AG04450 (cell line): ENCODE data around the gene MLANA. TPM values are rescaled to one million over a fixed set of nuclear protein-coding genes. Genes with fewer than 3 reads are reported as not detected.

Source experiments
- CTCF ChIA-PET: fragments of 300-600, 350-600 bp; formaldehyde crosslinking; extraction: SDS; loops from one replicate; lab custom pipeline; 2022; ENCODE audit warnings: antibody characterized with exemption, inconsistent platforms; lab: Charles Lee
- POLR2A ChIA-PET: fragments of 350-600 bp; formaldehyde crosslinking; extraction: SDS; loops from one replicate; lab custom pipeline; 2021; ENCODE audit warnings: antibody characterized with exemption, inconsistent platforms; lab: Yijun Ruan, JAX
- DNase-seq: peaks from one replicate; pipeline ENCODE4 v3.0.0-alpha.2; 2011; ENCODE audit warnings: low read depth, low spot score
- H3K27ac ChIP-seq: one replicate; pipeline ENCODE4 v1.5.1; 2012; ENCODE audit warnings: low read depth, low read length, control low read depth
- H3K27me3 ChIP-seq: one replicate; pipeline ENCODE4 v1.6.0; 2012; ENCODE audit warnings: low read length; ENCODE audit not compliant: control insufficient read depth, insufficient read depth
- H3K4me3 ChIP-seq: 2 replicates; pipeline ENCODE4 v1.5.1; 2011; ENCODE audit warnings: mild to moderate bottlenecking, low read depth, low read length, control low read depth
- H3K9me3 ChIP-seq: 2 replicates; pipeline ENCODE4 v1.5.1; 2012; ENCODE audit warnings: low read length; ENCODE audit not compliant: control insufficient read depth, insufficient read depth
- polyA plus RNA-seq: library from polyadenylated mRNA; depleted of rRNA; stranded (reverse); fragments of >200 nt; gene quantifications from 2 replicates; pipeline ENCODE4 v1.2.3, GENCODE V29; 2011
- TF ChIP-seq, protein P1 (sequence below): IDR thresholded peaks from 2 replicates; pipeline ENCODE4 v1.5.1; 2011; ENCODE audit warnings: low read depth, low read length, control low read depth, inconsistent platforms

The MLANA gene
- polyA plus RNA-seq, 1 experiment: not detected

GRCh38 chr9:5851445-5851844, 39.2 kb upstream of the MLANA start:
- Histone ChIP-seq H3K9me3 (no peaks in the 10 kb centered on the region), H3K27me3 (peaks cover 37% of the 10 kb centered on the region), H3K27ac (no peak overlapping the region), H3K4me3 (no peak overlapping the region)
- no peak for DNase-seq
- TF ChIP-seq, protein P1, sequence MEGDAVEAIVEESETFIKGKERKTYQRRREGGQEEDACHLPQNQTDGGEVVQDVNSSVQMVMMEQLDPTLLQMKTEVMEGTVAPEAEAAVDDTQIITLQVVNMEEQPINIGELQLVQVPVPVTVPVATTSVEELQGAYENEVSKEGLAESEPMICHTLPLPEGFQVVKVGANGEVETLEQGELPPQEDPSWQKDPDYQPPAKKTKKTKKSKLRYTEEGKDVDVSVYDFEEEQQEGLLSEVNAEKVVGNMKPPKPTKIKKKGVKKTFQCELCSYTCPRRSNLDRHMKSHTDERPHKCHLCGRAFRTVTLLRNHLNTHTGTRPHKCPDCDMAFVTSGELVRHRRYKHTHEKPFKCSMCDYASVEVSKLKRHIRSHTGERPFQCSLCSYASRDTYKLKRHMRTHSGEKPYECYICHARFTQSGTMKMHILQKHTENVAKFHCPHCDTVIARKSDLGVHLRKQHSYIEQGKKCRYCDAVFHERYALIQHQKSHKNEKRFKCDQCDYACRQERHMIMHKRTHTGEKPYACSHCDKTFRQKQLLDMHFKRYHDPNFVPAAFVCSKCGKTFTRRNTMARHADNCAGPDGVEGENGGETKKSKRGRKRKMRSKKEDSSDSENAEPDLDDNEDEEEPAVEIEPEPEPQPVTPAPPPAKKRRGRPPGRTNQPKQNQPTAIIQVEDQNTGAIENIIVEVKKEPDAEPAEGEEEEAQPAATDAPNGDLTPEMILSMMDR: no peak
- POLR2A ChIA-PET: no interaction called here
- CTCF ChIA-PET: interaction anchor here (1.0 to 3.0 kb wide), 4 partner anchors 19 to 203 kb away, joined by 3 to 14 read pairs (median 6); partner anchors contain the start of gene ERMP1

DNA sequence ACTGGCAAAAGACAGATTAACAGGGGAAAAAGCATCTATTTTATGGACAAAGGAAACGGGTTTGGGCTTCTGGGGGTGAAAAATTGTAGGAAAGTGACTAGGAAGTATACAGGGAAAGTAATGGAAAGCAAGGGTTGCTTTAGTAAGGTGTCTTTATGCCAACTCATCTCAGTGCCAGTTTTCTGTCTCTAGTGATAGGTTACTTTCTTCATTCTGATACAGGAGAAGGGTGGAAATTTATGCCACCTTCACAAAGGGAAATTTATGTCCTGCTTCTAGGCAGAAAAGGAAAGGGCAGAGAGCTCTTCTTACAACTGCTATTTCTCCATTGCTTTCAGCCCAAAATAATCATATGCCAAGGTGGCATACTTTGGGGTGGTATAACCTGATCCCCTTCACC, 37.7 kb upstream of the MLANA start:
- TF ChIP-seq, protein P1: no peak
- peaks cover 29% of the 10 kb centered on the region for H3K27me3 ChIP-seq
- H3K4me3 ChIP-seq: no peak overlapping the region
- POLR2A ChIA-PET: interaction anchor here (0.7 kb wide), 1 partner anchor 20 kb away, joined by 5 read pairs; the partner anchor contains the start of gene ERMP1
- CTCF ChIA-PET: no interaction called here
- no peaks in the 10 kb centered on the region for H3K9me3 ChIP-seq
- no peak overlapping the region for H3K27ac ChIP-seq
- no peak for DNase-seq

DNA sequence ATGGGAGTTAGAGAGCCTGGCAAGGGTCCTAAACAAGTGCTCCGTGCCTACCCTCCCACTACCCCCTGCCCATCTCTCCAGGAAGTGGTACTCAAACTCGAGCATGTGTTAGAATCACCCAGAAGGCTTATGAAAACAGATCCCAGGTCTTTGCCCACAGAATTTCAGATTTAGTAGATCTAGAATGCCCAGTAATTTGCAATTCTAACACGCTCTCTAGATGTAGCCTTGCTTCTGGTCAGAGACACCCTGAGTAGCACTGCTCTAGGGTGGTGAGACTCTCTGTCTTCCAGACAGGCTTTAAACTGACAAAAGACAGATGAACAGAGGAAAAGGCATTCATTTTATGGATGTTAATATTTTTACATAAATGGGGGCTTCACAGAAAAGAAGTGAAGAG, 37.1 kb upstream of the MLANA start:
- Histone ChIP-seq H3K9me3 (no peaks in the 10 kb centered on the region), H3K27ac (no peak overlapping the region), H3K27me3 (peaks cover 31% of the 10 kb centered on the region), H3K4me3 (no peak overlapping the region)
- no peak for DNase-seq
- CTCF ChIA-PET: interaction anchor here (1.1 to 2.3 kb wide), 2 partner anchors 18 to 32 kb away, joined by 4 to 11 read pairs; no protein-coding TSS in a partner anchor
- TF ChIP-seq, protein P1: no peak
- POLR2A ChIA-PET: no interaction called here

DNA sequence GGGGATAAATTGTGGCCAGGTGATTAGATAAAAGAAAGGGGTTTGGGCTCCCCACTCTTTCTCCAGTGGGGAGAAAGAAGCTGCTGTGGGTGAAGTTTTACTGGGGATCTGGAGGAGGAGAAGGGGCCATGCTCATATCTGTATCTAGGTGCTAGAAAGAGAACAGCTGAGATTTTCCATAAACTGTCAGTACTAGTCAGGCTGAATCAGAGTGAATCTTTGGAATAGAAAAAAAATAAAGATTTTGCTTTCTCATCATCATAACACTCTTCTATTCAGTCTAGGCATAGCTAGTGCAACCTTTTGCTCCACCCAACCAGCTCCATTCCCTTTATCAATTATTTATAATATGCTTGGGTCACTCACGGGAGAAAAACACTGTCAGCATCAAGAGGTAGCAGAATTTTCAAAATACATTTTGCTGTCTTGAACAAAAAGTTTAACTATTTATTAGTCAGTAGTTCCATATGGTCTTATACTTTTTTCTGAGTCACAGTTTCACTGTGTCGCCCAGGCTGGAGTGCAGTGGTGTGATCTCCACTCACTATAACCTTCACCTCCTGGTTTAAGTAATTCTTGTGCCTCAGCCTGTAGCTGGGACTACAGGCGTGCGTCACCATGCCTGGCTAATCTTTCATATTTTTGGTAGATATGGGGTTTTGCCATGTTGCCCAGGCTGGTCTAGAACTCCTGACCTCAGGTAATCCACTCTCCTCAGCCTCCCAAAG, 36.5 kb upstream of the MLANA start:
- no peaks in the 10 kb centered on the region for H3K9me3 ChIP-seq
- peaks cover 36% of the 10 kb centered on the region for H3K27me3 ChIP-seq
- H3K4me3 ChIP-seq: no peak overlapping the region
- ChIA-PET POLR2A (no interaction called here), CTCF (interaction anchor here (1.1 to 2.3 kb wide), 2 partner anchors 19 to 32 kb away, joined by 4 to 11 read pairs; no protein-coding TSS in a partner anchor)
- no peak for DNase-seq
- TF ChIP-seq, protein P1: no peak
- no peak overlapping the region for H3K27ac ChIP-seq

- ChIA-PET CTCF (interaction anchor here (2.6 kb wide), 1 partner anchor 28 kb away, joined by 14 read pairs; no protein-coding TSS in a partner anchor), POLR2A (no interaction called here)
- no peak overlapping the region for H3K4me3 ChIP-seq
- H3K27ac ChIP-seq: no peak overlapping the region
- H3K27me3 ChIP-seq: peaks cover 36% of the 10 kb centered on the region
- TF ChIP-seq, protein P1: no peak
- H3K9me3 ChIP-seq: no peaks in the 10 kb centered on the region
- DNase-seq: no peak
Measured at GRCh38 chr9:5857928-5858327, 32.8 kb upstream of the MLANA start.
